Body of pancreas (tissue), 4 donors: ENCODE measurements around the gene PHC2.

Source experiments
- CTCF ChIP-seq, 7 experiments: fragments of 450-650 bp in 4 of 7; fragments of 200-600 bp in 3 of 7; sonication (generic) in 3 of 7; IDR thresholded peaks; one replicate each; pipeline ENCODE4 v1.5.1; 2016 to 2019; ENCODE audit warnings: antibody characterized with exemption in 7 of 7
- POLR2A ChIP-seq, 3 donors: fragments of 450-650 bp; IDR thresholded peaks; one replicate each; pipeline ENCODE4 v1.6.1; 2016; ENCODE audit warnings: antibody characterized with exemption in 3 of 3, mild to moderate bottlenecking in 2 of 3

GRCh38 chr1:33375316-33375715 is 55.6 kb downstream of the PHC2 start:
- no peak for TF ChIP-seq CTCF (IDR thresholded peaks at IDR 0.05)
- no peak for TF ChIP-seq POLR2A (IDR thresholded peaks at IDR 0.05)
